ENCODE data around the gene QPCTL. TPM values are rescaled to one million over a fixed set of nuclear protein-coding genes. Genes with fewer than 3 reads are reported as not detected.

Gene QPCTL
- total and polyA plus RNA-seq, 8 donors, result 1.7 to 33.6 (median 7.2) TPM

- Histone ChIP-seq H3K4me3 (no peak overlapping the region), H3K27me3 (peaks cover 0 to 82% (median 7%) of the 10 kb centered on the region in 3 donors), H3K9me3 (no peaks in the 10 kb centered on the region), H3K4me1 (peaks cover 11 to 14% (median 13%) of the 10 kb centered on the region in 4 donors), H3K27ac (no peak overlapping the region), H3K36me3 (no peaks in the 10 kb centered on the region)
- DNase-seq, result no peak
- 89 to 100% (median 93%) methylated on average over 1 of the region's 1 CpG for WGBS, 5 donors
- intact Hi-C loops (cut with DNase I; ENCODE audit: low total_unique reads), result no loop called here
- TF ChIP-seq POLR2A (IDR thresholded peaks at IDR 0.05) (no peak), CTCF (IDR thresholded peaks at IDR 0.05) (no peak), EP300 (IDR thresholded peaks at IDR 0.05) (no peak), POLR2AphosphoS5 (IDR thresholded peaks at IDR 0.05) (no peak)
These were observed 28.7 kb upstream of the QPCTL start for GRCh38 chr19:45663800-45664199.

- Histone ChIP-seq H3K27ac (no peak overlapping the region), H3K4me1 (peaks cover 19 to 21% (median 21%) of the 10 kb centered on the region in 4 donors), H3K4me3 (no peak overlapping the region), H3K27me3 (peaks cover 0 to 82% (median 13%) of the 10 kb centered on the region in 3 donors), H3K9me3 (no peaks in the 10 kb centered on the region), H3K36me3 (no peaks in the 10 kb centered on the region)
- DNase-seq, result no peak
- WGBS, 5 donors, result 68 to 83% (median 78%) methylated on average over 7 of the region's 7 CpGs
- intact Hi-C loops (cut with DNase I; ENCODE audit: low total_unique reads), result no loop called here
- no peak for TF ChIP-seq POLR2A (IDR thresholded peaks at IDR 0.05)
- TF ChIP-seq EP300 (IDR thresholded peaks at IDR 0.05), result no peak
- TF ChIP-seq CTCF (IDR thresholded peaks at IDR 0.05), result no peak
- no peak for TF ChIP-seq POLR2AphosphoS5 (IDR thresholded peaks at IDR 0.05)
These were observed 27.9 kb upstream of the QPCTL start for GRCh38 chr19:45664575-45664974.

GRCh38 chr19:45667620-45668341 is 24.7 kb upstream of the QPCTL start, which contains the start of gene GIPR:
TSS of gene GIPR (plus strand) at chr19:45668221. CDS start at chr19:45669521, 1,300 bp downstream.
- peak; percentile 78 to 86 for DNase-seq
- peak within 1 kb of the TSS; percentile 25 to 52 (median 40) for H3K4me3 ChIP-seq
- H3K9me3 ChIP-seq, result no peaks in the 10 kb centered on the region
- peak in 2 of 3 donors; percentile 42 to 49 for TF ChIP-seq POLR2AphosphoS5 (IDR thresholded peaks at IDR 0.05)
- no peak for TF ChIP-seq CTCF (IDR thresholded peaks at IDR 0.05)
- H3K36me3 ChIP-seq, result no peaks in the 10 kb centered on the region
- H3K27ac ChIP-seq, result peak within 1 kb of the TSS; percentile 68 to 77 (median 72)
- H3K27me3 ChIP-seq, result peaks cover 10 to 95% (median 31%) of the 10 kb centered on the region in 3 donors
- WGBS, 5 donors, result 8 to 30% (median 8%) methylated on average over 6 to 15 of the region's 15 CpGs
- H3K4me1 ChIP-seq, result peaks cover 29 to 38% (median 36%) of the 10 kb centered on the region in 4 donors
- intact Hi-C loops (cut with DNase I; ENCODE audit: low total_unique reads), result no loop called here

- no peaks in the 10 kb centered on the region for H3K36me3 ChIP-seq
- H3K9me3 ChIP-seq, result no peaks in the 10 kb centered on the region
- peaks cover 10 to 92% (median 31%) of the 10 kb centered on the region in 3 donors for H3K27me3 ChIP-seq
- DNase-seq, result peak in 1 of 2 donors; percentile 28
- peak overlapping the region; percentile 25 to 52 (median 40) for H3K4me3 ChIP-seq
- WGBS, 5 donors, result 1% methylated on average over 19 of the region's 19 CpGs
- peaks cover 29 to 38% (median 36%) of the 10 kb centered on the region in 4 donors for H3K4me1 ChIP-seq
- intact Hi-C loops (cut with DNase I; ENCODE audit: low total_unique reads), result no loop called here
- TF ChIP-seq EP300 (IDR thresholded peaks at IDR 0.05) (no peak), CTCF (IDR thresholded peaks at IDR 0.05) (no peak), POLR2AphosphoS5 (IDR thresholded peaks at IDR 0.05) (no peak), POLR2A (IDR thresholded peaks at IDR 0.05) (no peak)
- H3K27ac ChIP-seq, result peak overlapping the region; percentile 68 to 77 (median 72)
These were observed 24.1 kb upstream of the QPCTL start for GRCh38 chr19:45668342-45668871.
